Right lobe of liver (tissue), 6 donors: ENCODE measurements around the gene SLC16A12. TPM values are rescaled to one million over a fixed set of nuclear protein-coding genes. Genes with fewer than 3 reads are reported as not detected.
"Not testable (repeated sequence)": the region's sequence is repeated elsewhere in the genome, so short reads cannot be mapped to it uniquely, and the experiment has no call there.

ENCODE experiments used
- ATAC-seq, 4 donors: fragments of 200-7000 bp; cut with Tn5 transposase; one replicate each; pipeline ENCODE4 v1.9.1; 2020; ENCODE audit warnings: mild to moderate bottlenecking in 4 of 4, moderate library complexity in 4 of 4
- DNase-seq, 3 donors: peaks; one replicate each; pipeline ENCODE4 v3.0.0-alpha.2; 2020
- H3K27ac ChIP-seq, 3 donors: fragments of 200-600 bp; one replicate each; pipeline ENCODE4 v1.8.0; 2022
- H3K27me3 ChIP-seq, 2 donors: fragments of 200-600 bp; one replicate each; pipeline ENCODE4 v1.8.0; 2022
- H3K36me3 ChIP-seq, 4 donors: fragments of 200-600 bp; sonication (generic) in 1 of 4; one replicate each; pipeline versions ENCODE4 v1.5.1 to v1.8.0; 2017 to 2022; ENCODE audit warnings: control low read depth in 1 of 4
- H3K4me1 ChIP-seq, 4 donors: fragments of 200-600 bp; sonication (generic) in 1 of 4; one replicate each; pipeline versions ENCODE4 v1.5.1 to v1.8.0; 2017 to 2022; ENCODE audit warnings: control low read depth in 1 of 4
- H3K4me3 ChIP-seq, 3 donors: fragments of 200-600 bp; one replicate each; pipeline ENCODE4 v1.8.0; 2022
- H3K9me3 ChIP-seq, 4 donors: fragments of 200-600 bp; sonication (generic) in 1 of 4; one replicate each; pipeline versions ENCODE4 v1.5.1 to v1.8.0; 2017 to 2022; ENCODE audit warnings: control low read depth in 1 of 4
- CTCF ChIP-seq, 4 donors: fragments of 200-600 bp in 3 of 4; fragments of 450-650 bp in 1 of 4; IDR thresholded peaks; one replicate each; pipeline versions ENCODE4 v1.5.1 to v1.8.0; 2016 to 2022; ENCODE audit warnings: antibody characterized with exemption in 4 of 4, mild to moderate bottlenecking in 2 of 4
- POLR2A ChIP-seq: fragments of 450-650 bp; IDR thresholded peaks from one replicate; pipeline ENCODE4 v1.6.1; 2017; ENCODE audit warnings: antibody characterized with exemption, mild to moderate bottlenecking
- WGBS: methylation state at CpG from one replicate; pipeline ENCODE4 v1.1.6; 2018; ENCODE audit warnings: low coverage, low lambda C conversion rate; ENCODE audit not compliant: insufficient coverage; ENCODE audit errors: missing lambda C conversion rate; 5-methylcytosine and 5-hydroxymethylcytosine counted together
- intact Hi-C, 2 donors: fragments of 100-400 bp; cut with DNase I; formaldehyde crosslinking; loops; one replicate each; pipeline versions ENCODE4 v1.11.2 to v1.14.1; 2022
- total RNA-seq, 6 experiments: library from RNA; depleted of rRNA in 2 of 6; stranded (reverse); fragments of >200 nt in 2 of 6; fragmentation: NEBNext Ultra II Directional in 3 of 6; extraction: Animal tissue kit (Norgen Biotek cat#: 25700) in 3 of 6; gene quantifications; one replicate each; pipeline versions ENCODE4 v1.1.0 to v1.2.4, GENCODE V29; 2016 to 2023
- donor health status: DM: no; HTN: yes; CAD: no.
- donor health status: DM: no; HTN: no; CAD: no.
- donor health status: DM: no; HTN: no; CAD: no.
- donor health status: DM: no; HTN: yes; CAD: no.
- donor health status: DM: no; HTN: yes; CAD: no.

SLC16A12 gene
- total RNA-seq, 6 experiments from 2014 or later = 0.20 to 6.1 (median 0.80) TPM

GRCh38 chr10:89392974-89393373 lies 142.4 kb downstream of the SLC16A12 start:
- Histone ChIP-seq H3K36me3 (no peaks in the 10 kb centered on the region), H3K27ac (peak overlapping the region; percentile 80 to 99 (median 93)), H3K4me3 (peak overlapping the region; percentile 48 to 67 (median 59)), H3K9me3 (no peaks in the 10 kb centered on the region), H3K27me3 (no peaks in the 10 kb centered on the region), H3K4me1 (peaks cover 0 to 16% (median 6%) of the 10 kb centered on the region in 4 donors)
- WGBS = 8% methylated on average over 2 of the region's 2 CpGs
- TF ChIP-seq POLR2A (no peak), CTCF (IDR thresholded peaks at IDR 0.05) (no peak)
- intact Hi-C loops = no loop called here
- no peak for DNase-seq
- ATAC-seq = peak; percentile 63 to 73 (median 69)

GRCh38 chr10:89391907-89392756 lies 143.3 kb downstream of the SLC16A12 start, which contains the start of gene IFIT1:
IFIT1 (plus strand) TSS chr10:89392623; CDS start chr10:89392713, 90 bp downstream.
- H3K36me3 ChIP-seq = no peaks in the 10 kb centered on the region
- ATAC-seq (peak; percentile 91 to 93 (median 92)), DNase-seq (peak in 1 of 3 donors; percentile 78)
- H3K9me3 ChIP-seq = no peaks in the 10 kb centered on the region
- peak within 1 kb of the TSS; percentile 48 to 67 (median 59) for H3K4me3 ChIP-seq
- intact Hi-C loops = no loop called here
- peaks cover 0 to 14% (median 5%) of the 10 kb centered on the region in 4 donors for H3K4me1 ChIP-seq
- 1% methylated on average over 8 of the region's 8 CpGs for WGBS
- TF ChIP-seq POLR2A (peak; percentile 55), CTCF (IDR thresholded peaks at IDR 0.05) (peak in 1 of 4 donors; percentile 16)
- peak within 1 kb of the TSS; percentile 80 to 99 (median 93) for H3K27ac ChIP-seq
- H3K27me3 ChIP-seq = no peaks in the 10 kb centered on the region

GRCh38 chr10:89391226-89391576 lies 144.2 kb downstream of the SLC16A12 start:
- DNase-seq = not testable (repeated sequence)

GRCh38 chr10:89390476-89391225 lies 144.7 kb downstream of the SLC16A12 start:
- ATAC-seq (no peak), DNase-seq (no peak)
- H3K36me3 ChIP-seq = no peaks in the 10 kb centered on the region
- WGBS = 65% methylated on average over 5 of the region's 5 CpGs
- H3K9me3 ChIP-seq = no peaks in the 10 kb centered on the region
- no peak for TF ChIP-seq POLR2A
- TF ChIP-seq CTCF (IDR thresholded peaks at IDR 0.05) = no peak
- no peaks in the 10 kb centered on the region for H3K27me3 ChIP-seq
- peaks cover 0 to 14% (median 5%) of the 10 kb centered on the region in 4 donors for H3K4me1 ChIP-seq
- H3K27ac ChIP-seq = peak overlapping the region in 1 of 3 donors; percentile 99
- intact Hi-C loops = no loop called here
- no peak overlapping the region for H3K4me3 ChIP-seq

More at GRCh38 chr10:89391226-89391576, 144.2 kb downstream of the SLC16A12 start:
- Histone ChIP-seq H3K27ac (peak overlapping the region in 1 of 3 donors; percentile 99), H3K4me1 (peaks cover 0 to 14% (median 5%) of the 10 kb centered on the region in 4 donors)
- ATAC-seq, H3K4me3 ChIP-seq, H3K9me3 ChIP-seq, H3K36me3 ChIP-seq, intact Hi-C loops, H3K27me3 ChIP-seq: not testable (repeated sequence)
- 90% methylated on average over 4 of the region's 4 CpGs for WGBS
